ENCODE results near the gene CDH11. TPM values are rescaled to one million over a fixed set of nuclear protein-coding genes. Genes with fewer than 3 reads are reported as not detected.

The CDH11 gene
- total RNA-seq, 3 donors from 2014 or later, result 41.8 to 70.0 (median 52.8) TPM

DNA sequence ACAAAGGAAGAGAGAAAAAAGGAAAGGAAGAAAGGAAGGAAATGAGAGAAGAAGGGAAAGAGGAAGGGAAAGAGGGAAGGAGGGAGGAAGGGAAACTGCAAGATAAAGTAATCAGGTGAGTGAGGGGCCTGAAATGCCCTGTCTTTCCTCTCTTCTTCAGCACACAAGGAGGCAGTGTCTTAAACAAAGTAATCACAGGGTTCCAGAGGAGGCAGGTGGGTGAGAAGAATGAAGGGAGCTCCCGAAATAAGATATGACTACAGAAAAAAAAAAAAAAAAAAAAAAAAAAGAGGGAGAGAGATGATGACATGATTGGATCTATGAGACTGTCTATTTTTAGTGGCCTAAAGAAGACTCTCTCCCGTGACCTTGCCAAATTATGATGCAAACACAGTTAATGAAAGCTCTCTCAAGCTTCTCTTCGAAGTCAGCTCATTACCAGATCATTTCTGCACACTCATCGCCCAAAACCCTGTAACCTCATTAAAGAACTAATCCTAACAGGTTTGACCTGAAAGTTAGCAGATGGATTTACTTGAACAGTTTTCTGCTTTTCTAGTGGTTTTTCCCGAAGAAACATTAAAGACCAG lies 53.6 kb downstream of the CDH11 start:
- no peaks in the 10 kb centered on the region for H3K9me3 ChIP-seq
- DNase-seq (ENCODE audit: low spot score in 2 of 2), result no peak
- H3K36me3 ChIP-seq, result no peaks in the 10 kb centered on the region
- no peak overlapping the region for H3K4me3 ChIP-seq
- H3K27ac ChIP-seq, result no peak overlapping the region
- TF ChIP-seq POLR2AphosphoS5 (IDR thresholded peaks at IDR 0.05) (no peak), POLR2A (IDR thresholded peaks at IDR 0.05) (no peak)
- TF ChIP-seq, protein P1, sequence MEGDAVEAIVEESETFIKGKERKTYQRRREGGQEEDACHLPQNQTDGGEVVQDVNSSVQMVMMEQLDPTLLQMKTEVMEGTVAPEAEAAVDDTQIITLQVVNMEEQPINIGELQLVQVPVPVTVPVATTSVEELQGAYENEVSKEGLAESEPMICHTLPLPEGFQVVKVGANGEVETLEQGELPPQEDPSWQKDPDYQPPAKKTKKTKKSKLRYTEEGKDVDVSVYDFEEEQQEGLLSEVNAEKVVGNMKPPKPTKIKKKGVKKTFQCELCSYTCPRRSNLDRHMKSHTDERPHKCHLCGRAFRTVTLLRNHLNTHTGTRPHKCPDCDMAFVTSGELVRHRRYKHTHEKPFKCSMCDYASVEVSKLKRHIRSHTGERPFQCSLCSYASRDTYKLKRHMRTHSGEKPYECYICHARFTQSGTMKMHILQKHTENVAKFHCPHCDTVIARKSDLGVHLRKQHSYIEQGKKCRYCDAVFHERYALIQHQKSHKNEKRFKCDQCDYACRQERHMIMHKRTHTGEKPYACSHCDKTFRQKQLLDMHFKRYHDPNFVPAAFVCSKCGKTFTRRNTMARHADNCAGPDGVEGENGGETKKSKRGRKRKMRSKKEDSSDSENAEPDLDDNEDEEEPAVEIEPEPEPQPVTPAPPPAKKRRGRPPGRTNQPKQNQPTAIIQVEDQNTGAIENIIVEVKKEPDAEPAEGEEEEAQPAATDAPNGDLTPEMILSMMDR (IDR thresholded peaks at IDR 0.05), result no peak
- no peaks in the 10 kb centered on the region for H3K27me3 ChIP-seq
- no peaks in the 10 kb centered on the region for H3K4me1 ChIP-seq
- intact Hi-C loops (cut with DNase I; ENCODE audit: low total_unique reads), result no loop called here

DNA sequence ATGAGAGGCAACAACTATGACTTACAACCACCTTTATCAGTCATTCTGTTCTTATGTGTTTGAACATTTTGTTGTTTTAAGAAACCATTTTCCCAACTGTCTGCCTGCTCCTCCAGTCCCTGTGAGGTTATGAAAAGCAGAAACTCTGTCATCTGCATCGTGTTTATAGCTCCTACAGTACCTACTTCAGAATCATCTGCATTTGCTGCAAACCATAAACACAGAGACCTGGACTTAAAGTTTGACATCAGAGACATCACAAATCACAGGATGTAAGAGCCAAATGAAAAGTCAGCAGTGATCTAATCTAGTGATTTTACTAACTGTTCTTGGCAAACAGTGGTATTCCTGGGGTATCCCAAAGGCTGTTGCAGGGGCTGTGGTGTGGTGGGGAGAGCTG lies 55.2 kb downstream of the CDH11 start:
- H3K27me3 ChIP-seq, result no peaks in the 10 kb centered on the region
- H3K4me1 ChIP-seq, result no peaks in the 10 kb centered on the region
- H3K27ac ChIP-seq, result no peak overlapping the region
- no peaks in the 10 kb centered on the region for H3K9me3 ChIP-seq
- no peak for DNase-seq (ENCODE audit: low spot score in 2 of 2)
- no peak overlapping the region for H3K4me3 ChIP-seq
- TF ChIP-seq, protein P1 (IDR thresholded peaks at IDR 0.05), result no peak
- no peak for TF ChIP-seq POLR2A (IDR thresholded peaks at IDR 0.05)
- no peak for TF ChIP-seq POLR2AphosphoS5 (IDR thresholded peaks at IDR 0.05)
- intact Hi-C loops (cut with DNase I; ENCODE audit: low total_unique reads), result no loop called here
- no peaks in the 10 kb centered on the region for H3K36me3 ChIP-seq

DNA sequence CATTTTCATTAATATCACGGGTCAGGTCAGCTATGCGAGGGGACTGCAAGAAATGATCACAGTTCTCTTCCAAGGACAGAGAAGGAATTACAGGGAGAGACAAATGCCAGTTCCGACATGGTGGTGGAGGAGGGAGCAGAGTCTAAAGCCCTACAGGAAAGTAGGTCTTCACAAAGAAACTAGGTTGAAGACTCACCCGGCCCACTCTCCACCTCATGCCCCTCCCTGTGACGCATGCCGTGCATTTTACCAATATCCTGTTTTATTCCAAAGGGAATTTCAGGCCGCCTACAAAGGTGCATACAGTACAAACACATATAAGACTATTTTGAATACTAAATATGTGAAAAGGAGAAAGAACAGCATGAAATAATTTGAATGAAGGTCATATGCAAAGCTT lies 56.8 kb downstream of the CDH11 start:
- TF ChIP-seq, protein P1 (IDR thresholded peaks at IDR 0.05), result no peak
- TF ChIP-seq POLR2A (IDR thresholded peaks at IDR 0.05), result no peak
- TF ChIP-seq POLR2AphosphoS5 (IDR thresholded peaks at IDR 0.05), result no peak
- H3K27ac ChIP-seq, result no peak overlapping the region
- intact Hi-C loops (cut with DNase I; ENCODE audit: low total_unique reads), result no loop called here
- H3K36me3 ChIP-seq, result no peaks in the 10 kb centered on the region
- H3K4me1 ChIP-seq, result no peaks in the 10 kb centered on the region
- H3K4me3 ChIP-seq, result no peak overlapping the region
- no peaks in the 10 kb centered on the region for H3K27me3 ChIP-seq
- no peak for DNase-seq (ENCODE audit: low spot score in 2 of 2)
- H3K9me3 ChIP-seq, result no peaks in the 10 kb centered on the region

GRCh38 chr16:65064131-65064530 lies 57.7 kb downstream of the CDH11 start:
- H3K27me3 ChIP-seq, result no peaks in the 10 kb centered on the region
- no peak overlapping the region for H3K27ac ChIP-seq
- H3K36me3 ChIP-seq, result no peaks in the 10 kb centered on the region
- intact Hi-C loops (cut with DNase I; ENCODE audit: low total_unique reads), result no loop called here
- H3K9me3 ChIP-seq, result no peaks in the 10 kb centered on the region
- DNase-seq (ENCODE audit: low spot score in 2 of 2), result no peak
- no peak overlapping the region for H3K4me3 ChIP-seq
- TF ChIP-seq, protein P1 (IDR thresholded peaks at IDR 0.05), result no peak
- no peak for TF ChIP-seq POLR2A (IDR thresholded peaks at IDR 0.05)
- no peak for TF ChIP-seq POLR2AphosphoS5 (IDR thresholded peaks at IDR 0.05)
- no peaks in the 10 kb centered on the region for H3K4me1 ChIP-seq

DNA sequence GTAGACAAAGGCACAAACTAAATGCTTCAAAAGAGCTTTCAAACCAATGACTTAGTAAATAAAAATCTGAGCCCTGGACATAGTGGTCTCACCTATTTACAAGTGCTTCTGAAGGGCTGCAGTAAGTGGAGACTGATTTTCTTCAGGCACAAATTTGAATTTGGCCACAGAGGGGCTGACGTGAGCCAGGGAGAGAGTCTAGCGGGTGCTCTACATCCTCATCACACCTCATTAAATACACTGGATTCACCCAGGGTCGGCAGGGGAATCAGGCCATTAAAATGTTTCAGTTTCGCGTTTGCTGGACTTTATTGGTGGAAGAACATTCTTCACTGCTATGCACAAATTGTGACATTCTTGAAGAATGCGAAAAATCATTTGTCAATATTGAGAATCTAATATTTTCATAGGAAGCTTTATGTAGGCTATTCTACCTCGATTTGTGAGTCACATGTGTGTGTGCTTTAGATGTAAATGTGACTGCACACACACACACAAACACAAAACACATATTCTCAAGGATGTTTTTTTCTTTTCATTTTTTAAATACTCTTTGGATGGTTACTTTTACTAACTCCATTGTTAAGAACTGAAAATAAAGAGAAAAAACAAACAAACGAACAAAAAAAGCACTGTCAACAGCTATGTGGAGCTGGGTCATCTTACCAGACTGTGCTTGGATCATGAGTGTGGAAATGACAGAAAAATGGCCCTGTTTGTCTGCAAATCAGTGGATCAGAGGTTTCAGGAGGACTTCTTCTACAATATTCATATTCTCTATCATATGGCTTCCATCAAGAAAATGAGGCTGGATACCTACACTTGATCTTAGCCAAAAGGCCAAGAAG lies 58.9 kb downstream of the CDH11 start:
- Histone ChIP-seq H3K4me3 (no peak overlapping the region), H3K4me1 (no peaks in the 10 kb centered on the region), H3K27ac (no peak overlapping the region), H3K27me3 (no peaks in the 10 kb centered on the region), H3K9me3 (no peaks in the 10 kb centered on the region), H3K36me3 (no peaks in the 10 kb centered on the region)
- DNase-seq (ENCODE audit: low spot score in 2 of 2), result no peak
- intact Hi-C loops (cut with DNase I; ENCODE audit: low total_unique reads), result no loop called here
- TF ChIP-seq POLR2AphosphoS5 (IDR thresholded peaks at IDR 0.05), result no peak
- TF ChIP-seq POLR2A (IDR thresholded peaks at IDR 0.05), result no peak
- TF ChIP-seq, protein P1 (IDR thresholded peaks at IDR 0.05), result no peak

All from breast epithelium (tissue), 4 donors.